OCI-LY3 (cell line): ENCODE results near the gene TBCA.

ENCODE experiments used
- H2AFZ ChIP-seq: fragments of 200-600, 300-600 bp; shearing (Covaris generic); 2 replicates; pipeline ENCODE4 v1.6.0; 2014; ENCODE audit warnings: antibody characterized with exemption, low read depth, low read length
- H3K27ac ChIP-seq: fragments of 200-600, 300-600 bp; sonication (generic); 2 replicates; pipeline ENCODE4 v1.5.1; 2014; ENCODE audit warnings: mild to moderate bottlenecking, low read length, moderate library complexity, mixed read lengths
- H3K27me3 ChIP-seq: fragments of 200-600, 300-600 bp; sonication (generic); 2 replicates; pipeline ENCODE4 v1.6.1; 2014; ENCODE audit warnings: low read depth, low read length, mixed read lengths
- H3K36me3 ChIP-seq: fragments of 200-600, 300-600 bp; sonication (generic); replicated peaks from 2 replicates; pipeline ENCODE3; 2014; ENCODE audit warnings: low read depth, low read length, mixed read lengths
- H3K4me1 ChIP-seq: fragments of 300-600, 200-600 bp; sonication (generic); 2 replicates; pipeline ENCODE4 v1.6.1; 2014; ENCODE audit warnings: low read length, mixed read lengths
- H3K4me2 ChIP-seq: fragments of 200-600, 300-600 bp; sonication (generic); 2 replicates; pipeline ENCODE4 v1.6.1; 2014; ENCODE audit warnings: low read length, mixed read lengths
- H3K4me3 ChIP-seq: fragments of 300-600, 200-600 bp; sonication (generic); 2 replicates; pipeline ENCODE4 v1.5.1; 2014; ENCODE audit warnings: antibody characterized with exemption, mild to moderate bottlenecking, low read length, moderate library complexity
- H3K79me2 ChIP-seq: fragments of 300-600, 200-600 bp; shearing (Covaris generic); 2 replicates; pipeline ENCODE4 v1.6.1; 2014; ENCODE audit warnings: mild to moderate bottlenecking, low read length, mixed read lengths
- H3K9ac ChIP-seq: fragments of 300-600, 200-600 bp; shearing (Covaris generic); 2 replicates; pipeline ENCODE4 v1.6.0; 2014; ENCODE audit warnings: mild to moderate bottlenecking, low read length, moderate library complexity
- H3K9me3 ChIP-seq: fragments of 200-600, 300-600 bp; shearing (Covaris generic); 2 replicates; pipeline ENCODE4 v1.6.1; 2014; ENCODE audit warnings: low read length, mixed read lengths; ENCODE audit not compliant: insufficient read depth
- H4K20me1 ChIP-seq: fragments of 200-600, 300-600 bp; sonication (generic); 2 replicates; pipeline ENCODE4 v1.6.1; 2016; ENCODE audit warnings: low read length, mixed read lengths; ENCODE audit not compliant: insufficient read depth
- EZH2phosphoT487 ChIP-seq: fragments of 200-600 bp; shearing (Covaris generic); IDR thresholded peaks from 2 replicates; pipeline ENCODE4 v1.6.1; 2018; ENCODE audit warnings: antibody characterized with exemption, mixed run types, low read depth
- TF ChIP-seq, protein P1 (sequence below): fragments of 200-600, 300-600 bp; sonication (generic); IDR thresholded peaks from 2 replicates; pipeline ENCODE4 v1.5.1; 2014; ENCODE audit warnings: antibody characterized with exemption, low read length, low read depth

TBCA gene

DNA sequence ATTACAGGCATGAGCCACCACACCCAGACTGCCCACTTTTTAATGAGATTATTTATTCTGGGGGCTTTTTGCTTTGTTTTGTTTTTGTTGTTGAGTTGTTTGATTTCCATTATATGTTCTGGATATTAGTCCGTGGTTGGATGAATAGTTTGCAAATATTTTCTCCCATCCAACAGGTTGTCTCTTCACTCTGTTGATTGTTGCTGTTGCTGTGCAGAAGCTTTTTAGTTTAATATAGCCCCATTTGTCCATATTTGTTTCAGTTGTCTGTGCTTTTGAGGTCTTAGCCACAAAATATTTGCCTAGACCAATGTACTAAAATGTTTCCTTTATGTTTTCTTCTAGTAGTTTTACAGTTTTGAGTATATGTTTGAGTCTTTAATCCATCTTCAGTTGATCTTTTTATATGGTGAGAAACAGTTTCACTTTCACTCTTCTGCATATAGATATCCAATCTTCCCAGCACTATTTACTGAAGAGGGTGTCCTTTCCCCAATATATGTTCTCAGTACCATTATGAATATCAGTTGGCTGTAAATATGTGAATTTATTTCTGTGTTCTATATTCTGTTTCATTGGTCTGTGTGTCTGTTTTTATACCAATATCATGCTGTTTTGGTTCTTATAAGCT, 30.2 kb upstream of the TBCA start:
- Histone ChIP-seq H3K27me3 (no peaks in the 10 kb centered on the region), H3K79me2 (no peaks in the 10 kb centered on the region), H3K9me3 (no peaks in the 10 kb centered on the region), H3K4me1 (0 out of 2 replicates have a peak, but pooled peaks cover 2% of the 10 kb centered on the region), H2AFZ (0 out of 2 replicates have a peak overlapping the region, but pooled peaks have one; percentile 5), H4K20me1 (no peaks in the 10 kb centered on the region), H3K36me3 (no peaks in the 10 kb centered on the region), H3K4me2 (peak overlapping the region; percentile 26; the same call in 1 of the 2 replicates), H3K9ac (no peak overlapping the region), H3K4me3 (no peak overlapping the region), H3K27ac (no peak overlapping the region)
- TF ChIP-seq EZH2phosphoT487, result no peak
- TF ChIP-seq, protein P1, sequence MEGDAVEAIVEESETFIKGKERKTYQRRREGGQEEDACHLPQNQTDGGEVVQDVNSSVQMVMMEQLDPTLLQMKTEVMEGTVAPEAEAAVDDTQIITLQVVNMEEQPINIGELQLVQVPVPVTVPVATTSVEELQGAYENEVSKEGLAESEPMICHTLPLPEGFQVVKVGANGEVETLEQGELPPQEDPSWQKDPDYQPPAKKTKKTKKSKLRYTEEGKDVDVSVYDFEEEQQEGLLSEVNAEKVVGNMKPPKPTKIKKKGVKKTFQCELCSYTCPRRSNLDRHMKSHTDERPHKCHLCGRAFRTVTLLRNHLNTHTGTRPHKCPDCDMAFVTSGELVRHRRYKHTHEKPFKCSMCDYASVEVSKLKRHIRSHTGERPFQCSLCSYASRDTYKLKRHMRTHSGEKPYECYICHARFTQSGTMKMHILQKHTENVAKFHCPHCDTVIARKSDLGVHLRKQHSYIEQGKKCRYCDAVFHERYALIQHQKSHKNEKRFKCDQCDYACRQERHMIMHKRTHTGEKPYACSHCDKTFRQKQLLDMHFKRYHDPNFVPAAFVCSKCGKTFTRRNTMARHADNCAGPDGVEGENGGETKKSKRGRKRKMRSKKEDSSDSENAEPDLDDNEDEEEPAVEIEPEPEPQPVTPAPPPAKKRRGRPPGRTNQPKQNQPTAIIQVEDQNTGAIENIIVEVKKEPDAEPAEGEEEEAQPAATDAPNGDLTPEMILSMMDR, result no peak

DNA sequence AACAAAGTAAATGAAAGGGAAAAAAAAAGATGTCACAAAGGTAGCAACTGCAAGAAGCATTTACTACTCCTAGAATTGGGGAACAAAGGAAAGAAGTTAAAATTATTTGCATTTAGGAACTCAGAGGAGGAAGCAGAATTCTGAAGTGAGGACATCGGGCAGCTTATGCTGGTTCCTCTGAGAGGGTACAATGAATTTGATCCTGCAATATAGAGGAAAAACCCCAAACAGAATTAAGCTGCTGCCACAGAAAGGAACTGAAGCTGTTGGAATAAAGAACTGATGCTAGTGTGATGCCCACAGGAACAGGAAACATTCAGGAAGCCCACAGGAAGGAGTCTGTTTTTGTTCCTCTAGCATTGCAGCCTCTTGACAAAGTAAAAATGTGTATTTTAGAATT, 22.3 kb upstream of the TBCA start:
- no peak overlapping the region for H3K4me2 ChIP-seq

DNA sequence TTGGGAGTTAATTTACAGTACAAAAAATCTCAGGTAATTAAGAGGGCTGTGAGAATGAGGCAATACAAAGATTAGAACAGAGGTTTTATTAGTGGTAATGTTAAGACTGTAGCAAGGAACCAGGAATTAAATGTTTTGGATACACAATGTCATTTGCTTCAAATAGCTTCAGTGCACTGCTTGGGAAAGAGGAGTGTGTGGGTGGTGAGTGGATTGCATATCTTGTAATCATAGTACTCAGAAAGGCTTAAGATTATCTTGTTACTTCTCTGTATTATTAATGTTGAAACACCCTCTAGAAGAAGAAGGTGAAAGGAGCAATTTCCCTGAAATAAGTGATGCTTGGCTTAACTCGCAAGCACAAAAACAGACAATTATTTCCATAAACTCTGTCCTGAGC, 21.0 kb upstream of the TBCA start:
- no peak for TF ChIP-seq EZH2phosphoT487
- TF ChIP-seq, protein P1, result no peak
- no peaks in the 10 kb centered on the region for H3K79me2 ChIP-seq
- H4K20me1 ChIP-seq, result no peaks in the 10 kb centered on the region
- no peak overlapping the region for H3K4me2 ChIP-seq
- H3K27ac ChIP-seq, result no peak overlapping the region
- no peak overlapping the region for H3K9ac ChIP-seq
- peaks cover 3% of the 10 kb centered on the region; the same call in 1 of the 2 replicates for H3K9me3 ChIP-seq
- H3K4me1 ChIP-seq, result 0 out of 2 replicates have a peak, but pooled peaks cover 4% of the 10 kb centered on the region
- no peaks in the 10 kb centered on the region for H3K27me3 ChIP-seq
- no peaks in the 10 kb centered on the region for H3K36me3 ChIP-seq
- no peak overlapping the region for H2AFZ ChIP-seq
- no peak overlapping the region for H3K4me3 ChIP-seq

More for the DNA sequence above, 22.3 kb upstream of the TBCA start:
- H4K20me1 ChIP-seq, result no peaks in the 10 kb centered on the region
- no peak overlapping the region for H3K9ac ChIP-seq
- no peaks in the 10 kb centered on the region for H3K79me2 ChIP-seq
- TF ChIP-seq, protein P1, result no peak
- TF ChIP-seq EZH2phosphoT487, result no peak
- H2AFZ ChIP-seq, result no peak overlapping the region
- no peak overlapping the region for H3K27ac ChIP-seq
- H3K9me3 ChIP-seq, result peaks cover 3% of the 10 kb centered on the region; the same call in 1 of the 2 replicates
- no peak overlapping the region for H3K4me3 ChIP-seq
- 0 out of 2 replicates have a peak, but pooled peaks cover 4% of the 10 kb centered on the region for H3K4me1 ChIP-seq
- no peaks in the 10 kb centered on the region for H3K36me3 ChIP-seq
- H3K27me3 ChIP-seq, result no peaks in the 10 kb centered on the region

DNA sequence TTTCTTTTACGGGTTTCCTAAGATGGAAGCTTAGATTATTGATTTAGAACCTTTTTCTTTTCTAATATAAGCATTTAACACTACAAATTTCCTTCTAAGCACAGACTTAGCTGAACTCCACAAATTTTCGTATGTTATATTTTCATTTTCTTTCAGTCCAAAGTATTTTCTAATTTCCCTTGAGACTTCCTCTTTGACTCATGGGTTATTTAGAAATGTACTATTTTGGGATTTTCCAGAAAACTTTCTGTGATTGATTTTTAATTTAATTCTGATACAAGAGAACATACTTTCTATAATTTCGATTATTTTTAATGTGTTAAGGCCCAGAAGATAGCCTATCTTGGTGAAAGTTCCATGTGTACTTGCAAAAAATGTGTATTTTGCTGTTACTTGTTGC, 19.7 kb upstream of the TBCA start:
- H3K79me2 ChIP-seq, result no peaks in the 10 kb centered on the region
- 0 out of 2 replicates have a peak, but pooled peaks cover 4% of the 10 kb centered on the region for H3K4me1 ChIP-seq
- peaks cover 3% of the 10 kb centered on the region; the same call in 1 of the 2 replicates for H3K9me3 ChIP-seq
- H2AFZ ChIP-seq, result no peak overlapping the region
- H4K20me1 ChIP-seq, result no peaks in the 10 kb centered on the region
- no peaks in the 10 kb centered on the region for H3K27me3 ChIP-seq
- H3K4me2 ChIP-seq, result no peak overlapping the region
- no peaks in the 10 kb centered on the region for H3K36me3 ChIP-seq
- no peak overlapping the region for H3K9ac ChIP-seq
- no peak overlapping the region for H3K27ac ChIP-seq
- no peak for TF ChIP-seq EZH2phosphoT487
- TF ChIP-seq, protein P1, result no peak
- H3K4me3 ChIP-seq, result no peak overlapping the region
